Thoracic aorta (tissue), 2 donors: ENCODE measurements around the gene TFRC. TPM values are rescaled to one million over a fixed set of nuclear protein-coding genes. Genes with fewer than 3 reads are reported as not detected.

Source experiments
- ATAC-seq: fragments of 150-250 bp; one replicate; pipeline ENCODE4 v1.8.0; 2017; ENCODE audit warnings: low read depth; ENCODE audit not compliant: insufficient number of reproducible peaks, low FRiP score
- DNase-seq: peaks from one replicate; pipeline ENCODE4 v3.0.0-alpha.2; 2020; ENCODE audit warnings: low spot score
- H3K27ac ChIP-seq, 2 donors: fragments of 200-600 bp; sonication (generic); 1 replicate in 1 of 2; 2 replicates in 1 of 2; pipeline ENCODE4 v1.5.1; 2016; ENCODE audit warnings: mild to moderate bottlenecking in 2 of 2, moderate library complexity in 2 of 2
- H3K27me3 ChIP-seq: fragments of 200-600 bp; sonication (generic); replicated peaks from 2 replicates; pipeline ENCODE4 v1.6.0; 2016; ENCODE audit warnings: mild to moderate bottlenecking; ENCODE audit not compliant: insufficient read depth
- H3K36me3 ChIP-seq: fragments of 200-600 bp; sonication (generic); one replicate; pipeline ENCODE4 v1.5.1; 2016
- H3K4me1 ChIP-seq, 2 donors: fragments of 200-600 bp; sonication (generic); 1 replicate in 1 of 2; 2 replicates in 1 of 2; pipeline versions ENCODE4 v1.5.1 to v1.6.0; 2016; ENCODE audit warnings: low read depth in 2 of 2, mild to moderate bottlenecking in 1 of 2; ENCODE audit not compliant: control insufficient read depth in 1 of 2
- H3K4me3 ChIP-seq: fragments of 200-600 bp; sonication (generic); 2 replicates; pipeline ENCODE4 v1.5.1; 2016; ENCODE audit warnings: mild to moderate bottlenecking
- H3K9me3 ChIP-seq: fragments of 200-600 bp; sonication (generic); 2 replicates; pipeline ENCODE4 v1.5.1; 2016
- total RNA-seq, 2 donors: library from RNA; depleted of rRNA; stranded (reverse); fragments of >200 nt; gene quantifications; one replicate each; pipeline versions ENCODE4 v1.1.0 to v1.2.3, GENCODE V29; 2016
- TF ChIP-seq, protein P1 (sequence below): fragments of 200-600 bp; sonication (generic); IDR thresholded peaks from one replicate; pipeline ENCODE4 v1.5.1; 2019; ENCODE audit warnings: antibody characterized with exemption

The TFRC gene
- total RNA-seq, 2 donors from 2014 or later = 127 to 164 TPM

DNA sequence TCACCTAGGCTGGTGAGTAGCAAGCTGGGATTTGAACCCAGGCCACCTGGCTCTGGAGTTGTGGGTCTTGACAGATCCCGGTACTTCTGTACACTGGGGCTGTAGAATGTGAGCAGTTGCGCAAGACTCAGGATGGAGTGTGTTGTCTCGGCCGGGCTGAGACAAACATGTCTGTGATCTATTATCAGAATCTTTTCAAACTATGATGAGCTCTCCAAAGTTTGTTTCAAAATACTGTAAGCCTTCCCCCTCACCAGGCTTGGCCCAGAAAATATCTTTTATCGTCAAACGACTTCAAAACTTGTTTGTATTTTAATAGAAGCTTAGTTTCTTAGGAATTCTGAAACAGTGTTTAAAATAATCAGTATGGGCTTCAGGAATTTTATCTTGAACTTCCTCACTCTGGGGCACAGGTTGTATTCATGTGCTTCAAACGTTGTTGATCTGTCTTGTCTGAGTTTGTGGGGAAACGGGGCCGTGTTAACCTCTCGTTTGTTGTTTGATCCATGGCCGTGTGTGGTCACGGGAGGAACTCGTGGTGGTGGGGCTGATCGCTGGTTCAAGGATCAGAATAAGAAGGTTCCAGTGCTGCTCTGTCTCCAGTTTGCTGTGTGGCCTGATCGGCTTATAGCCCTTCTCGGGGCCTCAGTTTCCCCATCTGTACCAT, 40.3 kb upstream of the TFRC start:
- no peak overlapping the region for H3K27ac ChIP-seq
- ATAC-seq (no peak), DNase-seq (no peak)
- no peaks in the 10 kb centered on the region for H3K9me3 ChIP-seq
- TF ChIP-seq, protein P1, sequence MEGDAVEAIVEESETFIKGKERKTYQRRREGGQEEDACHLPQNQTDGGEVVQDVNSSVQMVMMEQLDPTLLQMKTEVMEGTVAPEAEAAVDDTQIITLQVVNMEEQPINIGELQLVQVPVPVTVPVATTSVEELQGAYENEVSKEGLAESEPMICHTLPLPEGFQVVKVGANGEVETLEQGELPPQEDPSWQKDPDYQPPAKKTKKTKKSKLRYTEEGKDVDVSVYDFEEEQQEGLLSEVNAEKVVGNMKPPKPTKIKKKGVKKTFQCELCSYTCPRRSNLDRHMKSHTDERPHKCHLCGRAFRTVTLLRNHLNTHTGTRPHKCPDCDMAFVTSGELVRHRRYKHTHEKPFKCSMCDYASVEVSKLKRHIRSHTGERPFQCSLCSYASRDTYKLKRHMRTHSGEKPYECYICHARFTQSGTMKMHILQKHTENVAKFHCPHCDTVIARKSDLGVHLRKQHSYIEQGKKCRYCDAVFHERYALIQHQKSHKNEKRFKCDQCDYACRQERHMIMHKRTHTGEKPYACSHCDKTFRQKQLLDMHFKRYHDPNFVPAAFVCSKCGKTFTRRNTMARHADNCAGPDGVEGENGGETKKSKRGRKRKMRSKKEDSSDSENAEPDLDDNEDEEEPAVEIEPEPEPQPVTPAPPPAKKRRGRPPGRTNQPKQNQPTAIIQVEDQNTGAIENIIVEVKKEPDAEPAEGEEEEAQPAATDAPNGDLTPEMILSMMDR = no peak
- no peaks in the 10 kb centered on the region for H3K27me3 ChIP-seq
- H3K36me3 ChIP-seq = no peaks in the 10 kb centered on the region
- H3K4me1 ChIP-seq = no peaks in the 10 kb centered on the region
- H3K4me3 ChIP-seq = no peak overlapping the region

- ATAC-seq = no peak
- TF ChIP-seq, protein P1 = no peak
- H3K27me3 ChIP-seq = no peaks in the 10 kb centered on the region
- H3K36me3 ChIP-seq = no peaks in the 10 kb centered on the region
- DNase-seq = no peak
- H3K9me3 ChIP-seq = no peaks in the 10 kb centered on the region
- H3K4me1 ChIP-seq = no peaks in the 10 kb centered on the region
- H3K27ac ChIP-seq = no peak overlapping the region
- no peak overlapping the region for H3K4me3 ChIP-seq
Measured at GRCh38 chr3:196121066-196121465, 39.2 kb upstream of the TFRC start.

GRCh38 chr3:196120291-196120951, 38.5 kb upstream of the TFRC start:
- H3K27me3 ChIP-seq = no peaks in the 10 kb centered on the region
- H3K4me1 ChIP-seq = no peaks in the 10 kb centered on the region
- no peaks in the 10 kb centered on the region for H3K9me3 ChIP-seq
- ATAC-seq (no peak), DNase-seq (no peak)
- TF ChIP-seq, protein P1 = no peak
- no peaks in the 10 kb centered on the region for H3K36me3 ChIP-seq
- H3K4me3 ChIP-seq = no peak overlapping the region
- no peak overlapping the region for H3K27ac ChIP-seq

GRCh38 chr3:196117809-196118208, 35.9 kb upstream of the TFRC start:
- no peak for ATAC-seq

GRCh38 chr3:196115678-196116083, 33.8 kb upstream of the TFRC start:
- H3K27ac ChIP-seq = no peak overlapping the region
- no peaks in the 10 kb centered on the region for H3K27me3 ChIP-seq
- ATAC-seq (no peak), DNase-seq (no peak)
- TF ChIP-seq, protein P1 = no peak
- H3K9me3 ChIP-seq = no peaks in the 10 kb centered on the region
- H3K4me3 ChIP-seq = no peak overlapping the region
- no peaks in the 10 kb centered on the region for H3K36me3 ChIP-seq
- no peaks in the 10 kb centered on the region for H3K4me1 ChIP-seq

More at GRCh38 chr3:196117809-196118208, 35.9 kb upstream of the TFRC start:
- Histone ChIP-seq H3K27ac (no peak overlapping the region), H3K9me3 (no peaks in the 10 kb centered on the region), H3K4me1 (no peaks in the 10 kb centered on the region), H3K27me3 (no peaks in the 10 kb centered on the region), H3K36me3 (no peaks in the 10 kb centered on the region), H3K4me3 (no peak overlapping the region)
- TF ChIP-seq, protein P1 = no peak
- DNase-seq = no peak
